Measurements from ENCODE around the gene PPFIBP2. TPM values are rescaled to one million over a fixed set of nuclear protein-coding genes. Genes with fewer than 3 reads are reported as not detected.

The PPFIBP2 gene
- total RNA-seq, 1 experiment from 2014 or later: 5.7 TPM

DNA sequence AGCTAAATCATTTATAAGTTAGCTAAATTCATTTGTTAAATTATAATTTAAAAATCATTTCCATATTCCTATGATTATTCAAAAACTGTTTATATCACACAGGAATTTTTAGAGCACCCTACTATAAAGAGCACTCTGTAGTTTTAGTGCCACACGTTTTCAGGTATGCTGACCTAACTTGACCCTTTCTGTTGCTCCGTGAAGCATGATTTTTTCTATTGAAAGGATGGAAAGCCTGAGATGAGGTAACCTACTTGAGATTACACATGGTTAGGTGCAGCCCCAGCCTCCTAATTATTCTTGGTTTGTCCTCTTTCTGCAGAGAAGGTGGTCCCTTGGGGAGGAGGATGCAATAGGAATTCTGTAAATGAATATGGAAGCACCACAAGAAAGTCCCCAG is 72.6 kb downstream of the PPFIBP2 start:
- ChIA-PET CTCF (no interaction called here), RAD21 (ENCODE audit: low non-redundant PET in 1 of 2, low total read pairs in 2 of 2, uncharacterized antibody in 2 of 2, unreplicated experiment in 2 of 2) (no interaction called here), POLR2A (no interaction called here)
- Histone ChIP-seq H3K9ac (ENCODE audit: low read length) (no peak overlapping the region), H2AFZ (ENCODE audit: low read depth, low read length, poor library complexity, severe bottlenecking) (no peak overlapping the region), H3K4me3 (replicated peaks in 1 of 2; ENCODE audit: low read depth in 1 of 2, low read length in 2 of 2) (no peak overlapping the region), H3K9me2 (ENCODE audit: insufficient read depth) (no peaks in the 10 kb centered on the region), H4K20me1 (ENCODE audit: insufficient read depth) (no peaks in the 10 kb centered on the region), H3K4me1 (ENCODE audit: control insufficient read depth in 1 of 2, insufficient read depth in 2 of 2, low read length in 2 of 2) (no peaks in the 10 kb centered on the region), H3K27ac (ENCODE audit: low read depth, low read length) (no peak overlapping the region), H3K36me3 (ENCODE audit: control insufficient read depth in 1 of 2, insufficient read depth in 2 of 2, low read length in 2 of 2) (no peaks in the 10 kb centered on the region), H3K27me3 (ENCODE audit: insufficient read depth, low read length) (peaks cover 17% of the 10 kb centered on the region; the same call in 1 of the 2 replicates), H3K79me2 (ENCODE audit: insufficient read depth, low read length) (no peaks in the 10 kb centered on the region), H3K4me2 (ENCODE audit: low read length) (no peak overlapping the region), H3K9me3 (ENCODE audit: control insufficient read depth in 1 of 2, insufficient read depth in 1 of 2, low read depth in 1 of 2, low read length in 2 of 2) (no peaks in the 10 kb centered on the region)
- DNase-seq (ENCODE audit: low read depth, low spot score) (no peak), ATAC-seq (no peak)
- TF ChIP-seq ZNF274 (IDR thresholded peaks at IDR 0.05; ENCODE audit: low read depth, low read length) (no peak), RAD21 (IDR thresholded peaks at IDR 0.05; ENCODE audit: low read depth) (no peak)
- BruUV-seq (replicated peaks): no TSS peak
- intact Hi-C loops (cut with micrococcal nuclease): no loop called here

DNA sequence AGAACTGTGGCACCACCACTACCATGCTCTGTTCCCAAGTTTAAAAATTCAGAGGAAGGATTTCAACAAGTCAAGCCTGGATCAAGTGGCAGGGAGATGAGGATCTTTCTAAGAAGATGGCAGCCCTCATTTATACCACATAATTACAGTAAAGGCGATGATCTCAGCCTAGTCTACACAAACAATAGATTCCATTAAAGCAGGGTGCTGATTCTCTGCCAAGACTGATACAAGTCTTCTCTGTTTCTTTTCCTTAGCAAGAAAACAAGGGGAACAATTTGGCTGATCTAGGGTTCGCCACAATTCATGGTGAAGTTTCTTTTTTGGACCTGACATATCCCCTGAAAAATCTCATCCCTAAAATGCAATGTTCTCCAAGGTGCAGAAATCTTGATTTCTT is 73.9 kb downstream of the PPFIBP2 start:
- TF ChIP-seq YY1 (IDR thresholded peaks at IDR 0.05; ENCODE audit: extremely low read depth, insufficient replicate concordance, low read depth, low read length): no peak
- no peak for TF ChIP-seq REST (IDR thresholded peaks at IDR 0.05; ENCODE audit: low read depth)
- no peak for TF ChIP-seq ELF1 (IDR thresholded peaks at IDR 0.05; ENCODE audit: borderline replicate concordance, low read depth)
- TF ChIP-seq SP1 (IDR thresholded peaks at IDR 0.05; ENCODE audit: low read depth): no peak
- TF ChIP-seq TCF7L2 (IDR thresholded peaks at IDR 0.05; ENCODE audit: borderline replicate concordance, extremely low read depth, insufficient read depth, insufficient read length): no peak
- no peak for TF ChIP-seq CBX3 (IDR thresholded peaks at IDR 0.05; ENCODE audit: low read depth)
- no peak for TF ChIP-seq ZNF274 (IDR thresholded peaks at IDR 0.05; ENCODE audit: low read depth, low read length)
- TF ChIP-seq EGR1 (IDR thresholded peaks at IDR 0.05; ENCODE audit: low read depth): no peak
- TF ChIP-seq RAD21 (IDR thresholded peaks at IDR 0.05; ENCODE audit: low read depth): no peak
- no peak for TF ChIP-seq ZBTB33 (IDR thresholded peaks at IDR 0.05; ENCODE audit: extremely low read depth, insufficient replicate concordance, low read length)
- no peak for TF ChIP-seq SRF (IDR thresholded peaks at IDR 0.05; ENCODE audit: low read depth)
- TF ChIP-seq, protein P1, sequence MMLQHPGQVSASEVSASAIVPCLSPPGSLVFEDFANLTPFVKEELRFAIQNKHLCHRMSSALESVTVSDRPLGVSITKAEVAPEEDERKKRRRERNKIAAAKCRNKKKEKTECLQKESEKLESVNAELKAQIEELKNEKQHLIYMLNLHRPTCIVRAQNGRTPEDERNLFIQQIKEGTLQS (IDR thresholded peaks at IDR 0.05): no peak
- no peak for TF ChIP-seq FOSL1 (IDR thresholded peaks at IDR 0.05; ENCODE audit: low read depth)
- TF ChIP-seq POLR2A (IDR thresholded peaks at IDR 0.05; ENCODE audit: borderline replicate concordance, extremely low read depth, insufficient read depth, insufficient read length): no peak
- no peak for TF ChIP-seq ZFX (IDR thresholded peaks at IDR 0.05)
- no peak for ATAC-seq
- CTCF ChIA-PET: no interaction called here

More for the DNA sequence above, 73.9 kb downstream of the PPFIBP2 start:
- ChIA-PET RAD21 (ENCODE audit: low non-redundant PET in 1 of 2, low total read pairs in 2 of 2, uncharacterized antibody in 2 of 2, unreplicated experiment in 2 of 2) (no interaction called here), POLR2A (no interaction called here)
- Histone ChIP-seq H3K79me2 (ENCODE audit: insufficient read depth, low read length) (no peaks in the 10 kb centered on the region), H3K4me3 (replicated peaks in 1 of 2; ENCODE audit: low read depth in 1 of 2, low read length in 2 of 2) (no peak overlapping the region), H3K4me1 (ENCODE audit: control insufficient read depth in 1 of 2, insufficient read depth in 2 of 2, low read length in 2 of 2) (no peaks in the 10 kb centered on the region), H4K20me1 (ENCODE audit: insufficient read depth) (no peaks in the 10 kb centered on the region), H3K9me3 (ENCODE audit: control insufficient read depth in 1 of 2, insufficient read depth in 1 of 2, low read depth in 1 of 2, low read length in 2 of 2) (no peaks in the 10 kb centered on the region), H3K27ac (ENCODE audit: low read depth, low read length) (no peak overlapping the region), H3K9ac (ENCODE audit: low read length) (no peak overlapping the region), H3K27me3 (ENCODE audit: insufficient read depth, low read length) (peaks cover 15% of the 10 kb centered on the region; the same call in 1 of the 2 replicates), H3K9me2 (ENCODE audit: insufficient read depth) (no peaks in the 10 kb centered on the region), H3K4me2 (ENCODE audit: low read length) (no peak overlapping the region), H3K36me3 (ENCODE audit: control insufficient read depth in 1 of 2, insufficient read depth in 2 of 2, low read length in 2 of 2) (no peaks in the 10 kb centered on the region), H2AFZ (ENCODE audit: low read depth, low read length, poor library complexity, severe bottlenecking) (no peak overlapping the region)
- BruUV-seq (replicated peaks): no TSS peak
- intact Hi-C loops (cut with micrococcal nuclease): no loop called here
- no peak for DNase-seq (ENCODE audit: low read depth, low spot score)

Measured in HCT116 (cell line).